Stimulated activated naive CD4-positive, alpha-beta T cell treated with Interleukin-2 at 50 U/mL for 16 hours (primary cell): ENCODE data around the gene ZNF823.
"Not testable (repeated sequence)": the region's sequence is repeated elsewhere in the genome, so short reads cannot be mapped to it uniquely, and the experiment has no call there.

Experiments used
- DNase-seq: peaks from one replicate; lab custom pipeline; 2025; lab: John Stamatoyannopoulos, UW

Gene ZNF823

GRCh38 chr19:11680689-11681302, 58.0 kb downstream of the ZNF823 start:
- no peak for DNase-seq

GRCh38 chr19:11678504-11678903, 60.2 kb downstream of the ZNF823 start:
- no peak for DNase-seq

- DNase-seq = not testable (repeated sequence)
These were observed 61.8 kb downstream of the ZNF823 start for GRCh38 chr19:11676661-11677600.

GRCh38 chr19:11675569-11675968, 63.2 kb downstream of the ZNF823 start:
- no peak for DNase-seq

- DNase-seq = no peak
These were observed 64.7 kb downstream of the ZNF823 start for GRCh38 chr19:11674067-11674492.

GRCh38 chr19:11673608-11674041, 65.1 kb downstream of the ZNF823 start:
- DNase-seq = no peak
